GM19397 (cell line): ENCODE measurements around the gene CAPN5.

Experiments
- ATAC-seq: cut with Tn5 transposase; IDR thresholded peaks from one replicate; pipeline ENCODE4 v1.9.1; 2021; ENCODE audit warnings: mild to moderate bottlenecking, moderate library complexity; ENCODE audit not compliant: unreplicated experiment

Gene CAPN5

GRCh38 chr11:77114089-77114463 is 47.3 kb downstream of the CAPN5 start:
- no peak for ATAC-seq

- ATAC-seq: no peak
Observed at GRCh38 chr11:77115181-77115611, 48.4 kb downstream of the CAPN5 start.

- ATAC-seq: no peak
Observed at GRCh38 chr11:77115956-77116355, 49.2 kb downstream of the CAPN5 start.

GRCh38 chr11:77117492-77117891 is 50.7 kb downstream of the CAPN5 start:
- no peak for ATAC-seq

GRCh38 chr11:77118086-77118485 is 51.3 kb downstream of the CAPN5 start:
- ATAC-seq: no peak

- ATAC-seq: no peak
Observed at GRCh38 chr11:77118971-77119370, 52.2 kb downstream of the CAPN5 start.

- ATAC-seq: no peak
Observed at GRCh38 chr11:77119531-77119936, 52.8 kb downstream of the CAPN5 start.

- ATAC-seq: no peak
Observed at GRCh38 chr11:77120571-77120970, 53.8 kb downstream of the CAPN5 start.

GRCh38 chr11:77121096-77121640 is 54.4 kb downstream of the CAPN5 start:
- no peak for ATAC-seq

- no peak for ATAC-seq
Observed at GRCh38 chr11:77121876-77122575, 55.3 kb downstream of the CAPN5 start.

GRCh38 chr11:77122576-77123212 is 55.9 kb downstream of the CAPN5 start:
- no peak for ATAC-seq

GRCh38 chr11:77123591-77123990 is 56.8 kb downstream of the CAPN5 start:
- no peak for ATAC-seq

- ATAC-seq: no peak
Observed at GRCh38 chr11:77124041-77124440, 57.3 kb downstream of the CAPN5 start.

- ATAC-seq: no peak
Observed at GRCh38 chr11:77124488-77124887, 57.7 kb downstream of the CAPN5 start.

- ATAC-seq: no peak
Observed at GRCh38 chr11:77125191-77125590, 58.4 kb downstream of the CAPN5 start.

GRCh38 chr11:77125695-77126094 is 58.9 kb downstream of the CAPN5 start:
- ATAC-seq: no peak

- no peak for ATAC-seq
Observed at GRCh38 chr11:77126156-77126775, 59.5 kb downstream of the CAPN5 start.

GRCh38 chr11:77126861-77127234 is 60.1 kb downstream of the CAPN5 start:
- ATAC-seq: no peak

GRCh38 chr11:77127235-77127911 is 60.6 kb downstream of the CAPN5 start:
- ATAC-seq: no peak

GRCh38 chr11:77127920-77128691 is 61.3 kb downstream of the CAPN5 start, which contains the start of gene MYO7A:
Gene MYO7A (plus strand): TSS chr11:77128246. CDS start chr11:77130635, 2,389 bp downstream.
- no peak for ATAC-seq
